Measurements from ENCODE around the gene C14orf132. TPM values are rescaled to one million over a fixed set of nuclear protein-coding genes. Genes with fewer than 3 reads are reported as not detected.

Gene C14orf132
- polyA plus RNA-seq, 1 donor (not counting 4 experiments of a cell fraction or from before 2014, with no cell fraction given): 1.3 TPM

GRCh38 chr14:96053248-96053599 is 14.1 kb downstream of the C14orf132 start:
- TF ChIP-seq EZH2 (IDR thresholded peaks at IDR 0.05; ENCODE audit: low read length) (no peak), CTCF (optimal IDR thresholded peaks at IDR 0.05 in 1 of 3, IDR thresholded peaks at IDR 0.05 in 1 of 3, conservative IDR thresholded peaks at IDR 0.05 in 1 of 3; ENCODE audit: extremely low read depth in 1 of 3, insufficient read depth in 2 of 3, low read length in 3 of 3) (no peak)
- no peak overlapping the region for H3K9ac ChIP-seq (ENCODE audit: control insufficient read depth, extremely low read depth, insufficient read depth, low read length)
- DNase-seq (ENCODE audit: low read depth, low spot score) (no peak), FAIRE-seq (no peak)
- peaks cover 6% of the 10 kb centered on the region for H4K20me1 ChIP-seq (ENCODE audit: control insufficient read depth, extremely low read depth, insufficient read depth, low read length)
- H3K27ac ChIP-seq (ENCODE audit: control insufficient read depth, insufficient read depth, low read length): no peak overlapping the region
- H3K4me1 ChIP-seq (ENCODE audit: control insufficient read depth, extremely low read depth, insufficient read depth, low read length): no peaks in the 10 kb centered on the region
- H2AFZ ChIP-seq (ENCODE audit: control insufficient read depth, low read length): no peak overlapping the region
- no peaks in the 10 kb centered on the region for H3K27me3 ChIP-seq (ENCODE audit: control insufficient read depth, extremely low read depth, insufficient read depth, low read length)
- dilution Hi-C loops (cut with MboI; ENCODE audit: extremely low pct_ligation_motif_present, low sequenced_read_pairs): no loop called here
- H3K4me2 ChIP-seq (ENCODE audit: control insufficient read depth, extremely low read depth, insufficient read depth, low read depth, low read length): no peak overlapping the region
- H3K9me3 ChIP-seq (ENCODE audit: control insufficient read depth, low read depth, low read length): no peaks in the 10 kb centered on the region
- no peaks in the 10 kb centered on the region for H3K9me1 ChIP-seq (ENCODE audit: control insufficient read depth, extremely low read depth, insufficient read depth, low read length)
- no peak overlapping the region for H3K4me3 ChIP-seq (ENCODE audit: control insufficient read depth in 2 of 3, extremely low read depth in 1 of 3, insufficient read depth in 2 of 3, low read depth in 1 of 3, low read length in 3 of 3)
- H3K79me2 ChIP-seq (ENCODE audit: control insufficient read depth, insufficient read depth, low read length): no peaks in the 10 kb centered on the region
- H3K36me3 ChIP-seq (ENCODE audit: control insufficient read depth in 2 of 2, extremely low read depth in 1 of 2, insufficient read depth in 2 of 2, low read length in 2 of 2): no peaks in the 10 kb centered on the region

GRCh38 chr14:96053600-96054381 is 14.6 kb downstream of the C14orf132 start:
- DNase-seq (ENCODE audit: low read depth, low spot score) (no peak), FAIRE-seq (no peak)
- Histone ChIP-seq H3K4me1 (ENCODE audit: control insufficient read depth, extremely low read depth, insufficient read depth, low read length) (no peaks in the 10 kb centered on the region), H2AFZ (ENCODE audit: control insufficient read depth, low read length) (no peak overlapping the region), H4K20me1 (ENCODE audit: control insufficient read depth, extremely low read depth, insufficient read depth, low read length) (peaks cover 6% of the 10 kb centered on the region), H3K9me1 (ENCODE audit: control insufficient read depth, extremely low read depth, insufficient read depth, low read length) (no peaks in the 10 kb centered on the region), H3K4me3 (ENCODE audit: control insufficient read depth in 2 of 3, extremely low read depth in 1 of 3, insufficient read depth in 2 of 3, low read depth in 1 of 3, low read length in 3 of 3) (no peak overlapping the region), H3K9me3 (ENCODE audit: control insufficient read depth, low read depth, low read length) (no peaks in the 10 kb centered on the region), H3K27me3 (ENCODE audit: control insufficient read depth, extremely low read depth, insufficient read depth, low read length) (no peaks in the 10 kb centered on the region), H3K27ac (ENCODE audit: control insufficient read depth, insufficient read depth, low read length) (no peak overlapping the region), H3K79me2 (ENCODE audit: control insufficient read depth, insufficient read depth, low read length) (no peaks in the 10 kb centered on the region), H3K36me3 (ENCODE audit: control insufficient read depth in 2 of 2, extremely low read depth in 1 of 2, insufficient read depth in 2 of 2, low read length in 2 of 2) (no peaks in the 10 kb centered on the region), H3K9ac (ENCODE audit: control insufficient read depth, extremely low read depth, insufficient read depth, low read length) (no peak overlapping the region), H3K4me2 (ENCODE audit: control insufficient read depth, extremely low read depth, insufficient read depth, low read depth, low read length) (no peak overlapping the region)
- dilution Hi-C loops (cut with MboI; ENCODE audit: extremely low pct_ligation_motif_present, low sequenced_read_pairs): no loop called here
- TF ChIP-seq CTCF (optimal IDR thresholded peaks at IDR 0.05 in 1 of 3, IDR thresholded peaks at IDR 0.05 in 1 of 3, conservative IDR thresholded peaks at IDR 0.05 in 1 of 3; ENCODE audit: extremely low read depth in 1 of 3, insufficient read depth in 2 of 3, low read length in 3 of 3): no peak
- no peak for TF ChIP-seq EZH2 (IDR thresholded peaks at IDR 0.05; ENCODE audit: low read length)

All from keratinocyte (primary cell).